ENCODE data around the gene GINS1. TPM values are rescaled to one million over a fixed set of nuclear protein-coding genes. Genes with fewer than 3 reads are reported as not detected.

GINS1 gene
- total RNA-seq, 1 experiment from 2014 or later, result 30.4 TPM

GRCh38 chr20:25376236-25376635, 31.2 kb upstream of the GINS1 start (continued):
- TF ChIP-seq YY1 (IDR thresholded peaks at IDR 0.05; ENCODE audit: extremely low read depth, insufficient replicate concordance, low read depth, low read length) (no peak), ELF1 (IDR thresholded peaks at IDR 0.05; ENCODE audit: borderline replicate concordance, low read depth) (no peak)

- ChIA-PET CTCF (no interaction called here), POLR2A (no interaction called here), RAD21 (ENCODE audit: low non-redundant PET in 1 of 2, low total read pairs in 2 of 2, uncharacterized antibody in 2 of 2, unreplicated experiment in 2 of 2) (no interaction called here)
- ATAC-seq (no peak), DNase-seq (ENCODE audit: low read depth, low spot score) (no peak)
- no peaks in the 10 kb centered on the region for H3K9me3 ChIP-seq (ENCODE audit: control insufficient read depth in 1 of 2, insufficient read depth in 1 of 2, low read depth in 1 of 2, low read length in 2 of 2)
- no peak overlapping the region for H3K27ac ChIP-seq (ENCODE audit: low read depth, low read length)
- H3K4me1 ChIP-seq (ENCODE audit: control insufficient read depth in 1 of 2, insufficient read depth in 2 of 2, low read length in 2 of 2), result no peaks in the 10 kb centered on the region
- no peak for TF ChIP-seq SRF (IDR thresholded peaks at IDR 0.05; ENCODE audit: low read depth)
- TF ChIP-seq EZH2phosphoT487 (IDR thresholded peaks at IDR 0.05; ENCODE audit: borderline replicate concordance), result no peak
- no peak for TF ChIP-seq POLR2A (IDR thresholded peaks at IDR 0.05; ENCODE audit: borderline replicate concordance, extremely low read depth, insufficient read depth, insufficient read length)
- no peak for TF ChIP-seq MAX (IDR thresholded peaks at IDR 0.05)
- no peak for TF ChIP-seq RAD21 (IDR thresholded peaks at IDR 0.05; ENCODE audit: low read depth)
- TF ChIP-seq YY1 (IDR thresholded peaks at IDR 0.05; ENCODE audit: extremely low read depth, insufficient replicate concordance, low read depth, low read length), result no peak
- H3K4me3 ChIP-seq (replicated peaks in 1 of 2; ENCODE audit: low read depth in 1 of 2, low read length in 2 of 2), result no peak overlapping the region
- intact Hi-C loops (cut with micrococcal nuclease), result no loop called here
- no peaks in the 10 kb centered on the region for H3K27me3 ChIP-seq (ENCODE audit: insufficient read depth, low read length)
- no TSS peak for BruUV-seq (replicated peaks)
- H3K4me2 ChIP-seq (ENCODE audit: low read length), result no peak overlapping the region
- no peaks in the 10 kb centered on the region for H4K20me1 ChIP-seq (ENCODE audit: insufficient read depth)
- H3K36me3 ChIP-seq (ENCODE audit: control insufficient read depth in 1 of 2, insufficient read depth in 2 of 2, low read length in 2 of 2), result no peaks in the 10 kb centered on the region
- no peaks in the 10 kb centered on the region for H3K9me2 ChIP-seq (ENCODE audit: insufficient read depth)
- no peak overlapping the region for H2AFZ ChIP-seq (ENCODE audit: low read depth, low read length, poor library complexity, severe bottlenecking)
- no peak overlapping the region for H3K9ac ChIP-seq (ENCODE audit: low read length)
- H3K79me2 ChIP-seq (ENCODE audit: insufficient read depth, low read length), result peaks cover 34% of the 10 kb centered on the region
These were observed 30.6 kb upstream of the GINS1 start for GRCh38 chr20:25376886-25377285.

GRCh38 chr20:25378189-25378883, 29.1 kb upstream of the GINS1 start:
- no peak overlapping the region for H3K4me3 ChIP-seq (replicated peaks in 1 of 2; ENCODE audit: low read depth in 1 of 2, low read length in 2 of 2)
- no peak overlapping the region for H3K9ac ChIP-seq (ENCODE audit: low read length)
- RAD21 ChIA-PET (ENCODE audit: low non-redundant PET in 1 of 2, low total read pairs in 2 of 2, uncharacterized antibody in 2 of 2, unreplicated experiment in 2 of 2), result no interaction called here
- peaks cover 47% of the 10 kb centered on the region for H3K79me2 ChIP-seq (ENCODE audit: insufficient read depth, low read length)
- DNase-seq (ENCODE audit: low read depth, low spot score), result no peak
- H3K27ac ChIP-seq (ENCODE audit: low read depth, low read length), result no peak overlapping the region
- ATAC-seq, result no peak
- CTCF ChIA-PET, result no interaction called here
- POLR2A ChIA-PET, result no interaction called here
- H3K4me2 ChIP-seq (ENCODE audit: low read length), result no peak overlapping the region
- H3K9me2 ChIP-seq (ENCODE audit: insufficient read depth), result no peaks in the 10 kb centered on the region
- H3K9me3 ChIP-seq (ENCODE audit: control insufficient read depth in 1 of 2, insufficient read depth in 1 of 2, low read depth in 1 of 2, low read length in 2 of 2), result no peaks in the 10 kb centered on the region
- BruUV-seq (replicated peaks), result no TSS peak
- intact Hi-C loops (cut with micrococcal nuclease), result no loop called here
- H4K20me1 ChIP-seq (ENCODE audit: insufficient read depth), result no peaks in the 10 kb centered on the region
- H3K4me1 ChIP-seq (ENCODE audit: control insufficient read depth in 1 of 2, insufficient read depth in 2 of 2, low read length in 2 of 2), result peaks cover 0 to 3% of the 10 kb centered on the region in 2 experiments; a peak in 1 of 4 replicates
- H3K36me3 ChIP-seq (ENCODE audit: control insufficient read depth in 1 of 2, insufficient read depth in 2 of 2, low read length in 2 of 2), result peaks cover 0 to 2% of the 10 kb centered on the region in 2 experiments; a peak in 1 of 4 replicates
- no peaks in the 10 kb centered on the region for H3K27me3 ChIP-seq (ENCODE audit: insufficient read depth, low read length)
- H2AFZ ChIP-seq (ENCODE audit: low read depth, low read length, poor library complexity, severe bottlenecking), result no peak overlapping the region
- TF ChIP-seq REST (IDR thresholded peaks at IDR 0.05; ENCODE audit: low read depth) (no peak), RAD21 (IDR thresholded peaks at IDR 0.05; ENCODE audit: low read depth) (no peak), ZBTB33 (IDR thresholded peaks at IDR 0.05; ENCODE audit: extremely low read depth, insufficient replicate concordance, low read length) (no peak), ATF3 (IDR thresholded peaks at IDR 0.05) (no peak), ELF1 (IDR thresholded peaks at IDR 0.05; ENCODE audit: borderline replicate concordance, low read depth) (no peak), EZH2 (IDR thresholded peaks at IDR 0.05) (no peak), SP1 (IDR thresholded peaks at IDR 0.05; ENCODE audit: low read depth) (no peak)

Data from HCT116 (cell line).